Right ventricle myocardium inferior (tissue), 1 donor: ENCODE data around the gene NUDT15. TPM values are rescaled to one million over a fixed set of nuclear protein-coding genes. Genes with fewer than 3 reads are reported as not detected.
"Not testable (repeated sequence)": the region's sequence is repeated elsewhere in the genome, so short reads cannot be mapped to it uniquely, and the experiment has no call there.

ENCODE experiments used
- ATAC-seq: fragments of 200-7000 bp; cut with Tn5 transposase; one replicate; pipeline ENCODE4 v1.9.1; 2020; ENCODE audit warnings: mild to moderate bottlenecking, moderate library complexity
- DNase-seq: peaks from one replicate; pipeline ENCODE4 v3.0.0; 2021; ENCODE audit errors: missing footprints
- intact Hi-C: fragments of 100-400 bp; cut with DNase I; formaldehyde crosslinking; loops from one replicate; pipeline ENCODE4 v1.11.0; 2022
- total RNA-seq: library from RNA; stranded (reverse); fragmentation: NEBNext Ultra II Directional; extraction: Animal tissue kit (Norgen Biotek cat#: 25700); gene quantifications from one replicate; pipeline ENCODE4 v1.2.1, GENCODE V29; 2021
- donor health status: DM: no; HTN: yes; CAD: no; lungs with severe emphysema.

The NUDT15 gene
- total RNA-seq, 1 donor from 2014 or later, result 12.1 TPM

DNA sequence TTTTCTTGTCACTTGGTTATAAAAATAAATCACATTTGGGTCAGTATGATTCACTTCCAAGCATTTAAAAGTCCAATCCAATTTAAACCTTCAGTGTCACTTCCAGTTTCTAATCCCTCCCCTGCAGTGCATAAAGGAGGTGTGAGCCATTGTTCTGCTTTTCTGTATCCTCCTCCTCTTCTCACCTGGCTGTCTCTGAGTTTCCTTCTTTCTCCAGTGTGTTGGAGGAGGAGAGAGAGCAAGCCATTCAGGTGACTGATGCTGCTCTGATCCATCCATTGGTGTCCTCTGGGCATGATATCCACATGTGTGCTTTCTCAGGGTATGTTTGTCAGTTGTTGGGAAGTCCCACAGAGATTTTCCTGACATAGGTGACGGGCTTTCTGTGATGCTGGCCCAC, 1.2 kb downstream of the NUDT15 start:
- DNase-seq, result no peak
- intact Hi-C loops, result loop anchor here (5.0 kb wide), 1 partner anchor 194 kb away; the partner anchor contains the start of gene ITM2B
- no peak for ATAC-seq

DNA sequence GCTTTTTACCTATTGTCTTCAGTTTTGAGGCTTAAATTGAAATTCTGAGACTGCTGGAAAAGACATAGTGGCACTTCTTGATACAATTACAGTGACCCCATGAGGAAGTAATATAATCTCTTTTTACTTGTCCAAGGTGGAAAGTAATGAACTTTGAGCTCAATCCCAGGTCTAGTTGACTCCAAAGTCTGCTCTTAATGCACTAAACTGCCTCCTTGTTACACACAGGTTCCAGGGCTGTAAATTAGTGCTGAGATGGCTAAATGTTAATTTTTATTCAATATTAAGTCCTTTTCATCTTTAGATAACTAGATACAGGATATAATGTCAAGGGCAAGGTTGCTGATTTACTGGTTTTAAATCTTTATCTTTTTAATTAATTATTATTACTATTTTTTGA, 2.5 kb downstream of the NUDT15 start:
- intact Hi-C loops, result no loop called here
- ATAC-seq, result no peak
- DNase-seq, result no peak

DNA sequence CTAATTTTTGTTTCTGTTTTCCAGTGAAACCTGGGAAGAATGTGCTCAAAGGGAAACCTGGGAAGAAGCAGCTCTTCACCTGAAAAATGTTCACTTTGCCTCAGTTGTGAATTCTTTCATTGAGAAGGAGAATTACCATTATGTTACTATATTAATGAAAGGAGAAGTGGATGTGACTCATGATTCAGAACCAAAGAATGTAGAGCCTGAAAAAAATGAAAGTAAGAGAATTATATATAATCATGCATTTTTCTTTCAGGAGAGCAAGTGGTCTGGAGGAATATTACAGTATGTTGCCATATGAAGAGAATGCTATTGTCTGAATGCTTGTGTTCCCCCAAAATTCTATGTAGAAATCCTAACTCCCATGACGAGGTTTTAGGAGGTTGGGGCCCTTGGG, 3.4 kb downstream of the NUDT15 start:
- intact Hi-C loops, result no loop called here
- no peak for DNase-seq
- ATAC-seq, result no peak

DNA sequence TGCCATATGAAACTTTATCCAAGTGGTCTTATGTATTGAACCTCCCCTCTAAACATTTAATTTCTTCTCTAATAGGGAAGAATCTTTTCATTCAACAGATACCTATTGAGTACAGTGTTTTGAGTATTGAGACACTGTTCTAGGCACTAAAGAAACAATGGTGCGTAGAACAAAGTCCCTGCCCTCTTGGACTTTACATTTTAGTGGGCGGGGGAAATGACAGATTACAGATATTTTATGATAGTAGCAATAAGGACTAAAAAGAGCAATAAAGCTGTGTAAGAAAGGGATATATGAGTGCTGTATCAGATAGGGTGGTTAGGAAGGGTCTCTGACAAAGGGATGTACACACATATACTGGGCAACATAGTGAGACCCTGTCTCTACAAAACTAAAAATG, 5.4 kb downstream of the NUDT15 start:
- intact Hi-C loops, result no loop called here
- no peak for ATAC-seq
- no peak for DNase-seq

DNA sequence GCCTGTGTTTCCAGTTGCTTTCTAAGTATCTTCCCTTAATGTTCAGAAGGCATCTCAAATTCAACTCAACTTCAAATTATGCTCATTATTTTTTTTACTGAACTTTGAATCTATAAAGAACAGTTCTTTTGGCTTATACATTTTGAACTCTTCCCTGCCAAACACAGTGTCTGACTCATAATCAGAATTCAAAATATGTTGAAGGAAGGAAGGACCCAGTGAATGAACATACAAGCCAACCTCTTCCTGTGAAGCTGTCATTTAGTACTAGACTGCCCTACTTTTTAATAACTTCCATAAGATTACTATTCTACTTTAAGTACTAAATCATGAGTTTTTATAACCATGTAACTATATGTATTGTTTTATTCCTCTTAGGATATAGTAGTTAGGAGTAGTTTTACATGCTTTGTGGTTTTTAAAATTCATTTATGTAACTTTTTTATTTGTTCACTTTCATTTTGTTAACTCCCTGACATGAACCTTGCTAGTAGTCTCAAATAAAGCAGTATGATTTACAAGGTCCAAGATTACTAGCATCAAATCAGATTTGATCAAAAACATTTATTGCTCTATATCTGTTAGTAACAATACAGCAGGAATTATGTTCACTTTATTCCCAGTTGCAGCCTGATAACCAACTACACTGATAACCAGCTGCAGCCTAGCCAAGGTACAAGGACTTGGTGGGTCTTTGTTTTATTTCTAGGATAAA, 6.4 kb downstream of the NUDT15 start:
- DNase-seq (no peak), ATAC-seq (no peak)
- intact Hi-C loops, result no loop called here

DNA sequence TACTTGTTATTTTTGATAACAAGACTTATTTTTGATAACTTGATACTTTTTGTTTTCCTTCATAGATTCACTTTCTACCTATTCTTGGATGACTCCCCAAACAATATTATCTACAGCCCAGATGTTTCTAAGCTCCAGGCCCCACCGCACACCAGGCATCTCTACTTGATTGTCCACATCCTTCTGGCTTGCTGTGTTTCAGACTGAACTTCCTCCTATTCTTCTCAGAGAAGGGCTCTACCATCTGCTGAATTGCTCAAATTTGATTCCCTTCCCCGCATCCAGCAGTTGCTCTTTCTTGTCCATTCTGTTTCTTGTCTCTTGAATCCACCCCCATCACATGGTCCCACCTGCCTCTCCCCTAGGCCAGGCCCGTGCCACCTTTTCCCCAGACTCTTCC, 13.0 kb downstream of the NUDT15 start:
- no peak for DNase-seq
- ATAC-seq, result no peak
- intact Hi-C loops, result no loop called here

DNA sequence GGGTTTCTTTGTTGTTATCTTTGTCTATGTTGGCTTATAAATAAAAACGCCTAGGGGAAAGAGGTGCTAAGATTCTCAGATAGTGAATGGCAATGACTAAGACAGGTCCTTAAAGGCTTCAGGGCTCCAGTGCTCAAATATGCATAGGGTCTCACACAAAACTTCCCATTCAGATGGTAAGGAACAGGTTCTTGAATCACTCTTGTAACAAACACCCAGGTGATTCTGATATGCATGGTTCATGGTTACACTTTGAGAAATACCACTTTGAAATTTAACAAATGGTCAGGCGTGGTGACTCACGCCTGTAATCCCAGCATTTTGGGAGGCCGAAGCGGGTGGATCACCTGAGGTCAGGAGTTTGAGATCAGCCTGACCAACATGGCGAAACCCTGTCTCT, 17.1 kb downstream of the NUDT15 start:
- intact Hi-C loops, result no loop called here
- no peak for ATAC-seq
- no peak for DNase-seq

DNA sequence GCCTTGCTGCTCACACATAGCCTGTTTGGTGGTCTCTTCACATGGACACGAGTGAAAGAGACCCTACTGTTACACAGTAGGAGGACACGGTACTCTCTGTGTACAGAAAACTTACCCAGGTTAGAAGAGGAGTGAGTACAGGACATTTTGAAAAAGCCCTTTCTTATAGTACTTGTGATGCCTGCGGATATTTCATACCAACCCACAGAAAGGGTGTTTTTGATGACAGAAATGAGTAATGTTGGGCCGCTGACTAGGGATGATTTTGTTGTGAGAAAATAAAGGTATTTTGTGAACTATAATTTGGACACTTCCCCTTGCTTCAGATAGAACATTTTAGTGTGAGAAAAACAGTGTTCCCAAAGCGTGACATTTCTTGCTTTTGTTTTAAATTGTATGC, 18.2 kb downstream of the NUDT15 start:
- ATAC-seq, result no peak
- intact Hi-C loops, result no loop called here

DNA sequence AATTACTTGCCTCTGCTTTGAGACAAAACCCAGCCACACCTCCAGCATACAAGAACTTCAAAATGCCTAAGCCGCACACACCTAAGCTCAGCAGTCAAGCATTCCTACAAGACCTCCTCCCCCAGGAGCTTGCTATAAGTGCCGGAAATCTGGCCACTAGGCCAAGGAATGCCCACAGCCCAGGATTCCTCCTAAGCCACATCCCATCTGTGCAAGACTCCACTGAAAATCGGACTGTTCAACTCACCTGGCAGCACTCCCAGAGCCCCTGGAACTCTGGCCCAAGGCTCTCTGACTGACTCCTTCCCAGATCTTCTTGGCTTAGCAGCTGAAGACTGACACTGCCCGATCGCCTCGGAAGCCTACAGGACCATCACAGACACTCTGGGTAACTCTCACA, 21.0 kb downstream of the NUDT15 start:
- intact Hi-C loops, result not testable (repeated sequence)

More for the DNA sequence above, 18.2 kb downstream of the NUDT15 start:
- no peak for DNase-seq

DNA sequence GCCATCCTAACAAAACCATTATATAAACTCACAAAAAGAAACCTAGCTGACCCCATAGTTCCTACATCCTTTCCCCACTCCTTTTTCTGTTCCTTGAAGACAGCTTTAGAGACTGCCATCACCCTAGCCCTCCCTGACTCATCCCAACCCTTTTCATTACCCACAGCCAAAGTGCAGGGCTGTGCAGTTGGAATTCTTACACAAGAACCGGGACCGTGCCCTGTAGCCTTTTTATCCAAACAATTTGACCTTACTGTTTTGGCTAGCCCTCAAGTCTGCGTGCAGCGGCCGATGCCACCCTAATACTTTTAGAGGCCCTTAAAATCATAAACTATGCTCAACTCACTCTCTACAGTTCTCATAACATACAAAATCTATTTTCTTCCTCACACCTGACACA, 22.4 kb downstream of the NUDT15 start:
- DNase-seq, ATAC-seq, intact Hi-C loops: not testable (repeated sequence)

More for the DNA sequence above, 21.0 kb downstream of the NUDT15 start:
- not testable (repeated sequence) for DNase-seq, ATAC-seq

DNA sequence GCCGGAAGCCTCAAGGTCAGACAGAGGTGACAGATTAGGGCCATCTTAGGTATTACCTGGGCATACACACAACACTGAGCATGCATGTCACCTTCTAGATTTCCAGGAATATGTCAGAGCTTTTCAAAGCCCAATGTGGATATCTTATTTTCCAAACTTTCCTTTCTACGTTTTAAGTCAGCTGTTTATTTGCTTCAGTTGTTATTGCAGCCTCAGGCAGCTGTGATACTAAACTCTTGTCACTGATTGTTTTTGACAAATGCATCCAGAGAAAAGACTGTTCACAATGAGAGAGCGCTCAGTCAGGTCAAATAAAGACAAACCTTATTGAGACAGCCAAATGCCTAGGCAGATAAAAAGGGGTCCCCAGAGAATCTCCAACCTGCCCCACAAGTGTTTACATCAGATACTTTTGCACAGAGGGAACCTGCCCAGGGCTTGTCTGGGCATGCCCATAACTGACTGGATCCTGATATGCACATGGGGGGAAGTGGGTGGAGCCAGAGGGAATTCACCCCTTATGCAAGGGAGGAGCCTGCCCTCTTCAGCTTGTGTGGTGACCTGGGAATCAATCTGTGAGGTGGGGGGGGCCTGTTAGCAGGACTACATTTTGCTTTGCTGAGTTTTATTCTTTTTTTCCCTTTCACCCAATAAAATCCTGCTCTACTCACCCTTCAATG, 28.9 kb downstream of the NUDT15 start:
- intact Hi-C loops, result no loop called here
- DNase-seq, result no peak
- ATAC-seq, result no peak

DNA sequence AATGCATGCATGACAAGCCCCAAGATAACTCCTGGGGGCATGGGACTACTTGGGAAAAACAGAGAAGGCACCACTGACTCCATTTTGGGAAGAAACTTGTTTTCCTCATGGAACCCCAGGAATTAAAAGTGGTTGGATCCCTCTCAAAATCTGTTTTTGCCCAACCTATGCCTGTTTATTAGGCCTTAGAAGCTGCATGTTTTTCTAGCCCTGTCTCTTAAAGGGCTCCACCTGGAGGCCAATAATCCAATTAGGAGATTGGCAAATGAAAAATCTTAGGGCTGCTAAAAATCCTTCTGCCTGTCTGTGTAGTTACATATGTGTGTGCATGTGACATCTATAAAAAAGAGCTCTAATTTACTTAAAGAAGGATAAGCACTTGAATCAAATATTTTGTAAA, 30.5 kb downstream of the NUDT15 start:
- no peak for ATAC-seq
- intact Hi-C loops, result no loop called here
- DNase-seq, result no peak

DNA sequence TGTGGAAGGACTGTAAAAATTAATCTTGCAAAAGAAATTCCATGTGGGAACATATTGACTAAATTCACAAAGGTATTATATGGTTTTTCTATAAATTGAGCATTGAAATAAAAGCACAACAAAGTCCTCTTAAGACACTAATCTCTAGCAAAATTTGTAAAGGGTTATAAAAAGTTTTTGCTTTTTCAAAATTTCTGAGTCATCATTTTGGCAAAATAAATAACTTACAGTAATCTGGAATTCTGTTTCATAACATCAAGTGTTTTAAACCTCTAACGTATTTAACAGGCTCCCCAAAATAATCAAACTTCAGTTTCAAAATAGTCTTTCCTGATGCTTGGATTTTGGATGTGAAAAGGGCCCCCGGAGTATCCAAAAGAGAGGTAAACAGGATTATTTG, 31.4 kb downstream of the NUDT15 start:
- no peak for ATAC-seq
- intact Hi-C loops, result no loop called here
- no peak for DNase-seq

DNA sequence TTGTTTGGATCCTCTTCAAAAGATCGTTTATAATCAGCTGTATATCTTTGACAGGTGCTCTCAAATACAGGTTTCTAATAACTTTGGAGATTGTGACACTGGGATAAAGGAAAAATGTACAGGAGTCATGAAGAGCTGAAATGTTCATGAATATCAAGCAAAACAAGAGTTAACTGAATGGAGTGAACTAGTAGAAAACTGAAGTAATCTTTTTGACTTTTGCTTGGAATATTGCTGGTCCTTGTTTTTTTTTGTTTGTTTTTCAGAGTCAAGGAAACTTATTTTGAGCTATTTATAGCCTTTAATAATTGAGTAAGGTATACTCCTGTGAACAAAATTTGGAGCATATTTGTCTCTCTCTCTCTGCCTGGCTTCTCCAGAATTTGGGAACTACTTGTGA, 32.0 kb downstream of the NUDT15 start:
- intact Hi-C loops, result no loop called here
- ATAC-seq (no peak), DNase-seq (no peak)

DNA sequence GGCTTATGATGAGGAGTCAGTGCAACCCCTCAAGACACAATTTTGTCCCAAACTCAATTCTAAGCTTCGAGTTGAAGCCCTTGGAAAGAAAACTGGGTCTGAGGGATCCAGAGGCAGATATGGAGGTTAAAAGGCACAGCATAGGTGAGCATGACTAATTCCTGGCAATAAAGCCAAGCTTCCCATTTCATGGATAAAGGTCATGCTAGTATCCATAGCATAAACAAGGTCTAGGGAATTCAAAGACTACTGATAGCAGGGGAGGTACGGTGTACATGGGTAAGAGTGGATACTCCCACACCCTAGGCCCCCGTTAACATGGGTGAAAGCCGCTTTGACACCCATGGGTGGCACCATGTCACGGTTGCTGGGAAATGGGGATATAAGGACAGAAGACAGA, 33.4 kb downstream of the NUDT15 start:
- ATAC-seq, result no peak
- intact Hi-C loops, result no loop called here
- DNase-seq, result no peak

DNA sequence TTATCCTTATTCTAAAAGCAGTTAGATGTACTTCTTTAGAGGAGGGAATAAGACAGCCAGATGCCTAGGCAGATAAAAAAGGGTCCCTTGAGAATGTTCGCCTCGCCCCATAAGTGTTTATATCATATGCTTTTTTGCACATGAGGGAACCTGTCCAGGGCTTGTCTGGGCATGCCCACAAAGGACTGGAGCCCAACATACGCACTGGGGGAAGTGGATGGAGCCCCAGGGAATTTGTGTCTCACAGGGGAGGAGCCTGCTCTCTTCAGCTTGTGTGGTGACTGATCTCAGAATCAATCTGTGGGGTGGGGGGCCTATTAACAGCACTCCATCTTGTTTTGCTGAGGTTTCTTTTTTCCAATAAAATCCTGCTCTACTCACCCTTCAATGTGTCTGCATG, 34.8 kb downstream of the NUDT15 start:
- intact Hi-C loops, result no loop called here

DNA sequence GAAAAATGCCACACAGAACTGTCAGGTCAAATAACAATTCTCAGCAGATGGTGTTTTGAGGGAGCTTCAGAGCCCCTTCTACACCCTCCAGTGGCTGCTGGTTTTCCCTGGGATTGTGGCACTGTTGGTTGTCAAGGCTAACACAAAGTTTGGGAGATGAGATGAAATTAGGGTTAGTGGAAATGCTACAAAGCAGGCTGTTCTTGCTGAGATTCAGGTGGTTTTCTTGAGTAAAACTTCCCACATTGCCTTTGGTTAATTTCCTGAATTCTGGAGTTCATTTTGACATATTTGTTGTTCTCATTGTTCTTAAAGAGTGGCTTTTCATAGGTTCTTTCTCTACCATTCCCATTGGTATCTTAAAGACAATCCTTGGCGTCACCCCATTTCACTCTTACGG, 35.3 kb downstream of the NUDT15 start:
- ATAC-seq, result no peak
- intact Hi-C loops, result no loop called here
- no peak for DNase-seq

More for the DNA sequence above, 34.8 kb downstream of the NUDT15 start:
- DNase-seq (no peak), ATAC-seq (no peak)

DNA sequence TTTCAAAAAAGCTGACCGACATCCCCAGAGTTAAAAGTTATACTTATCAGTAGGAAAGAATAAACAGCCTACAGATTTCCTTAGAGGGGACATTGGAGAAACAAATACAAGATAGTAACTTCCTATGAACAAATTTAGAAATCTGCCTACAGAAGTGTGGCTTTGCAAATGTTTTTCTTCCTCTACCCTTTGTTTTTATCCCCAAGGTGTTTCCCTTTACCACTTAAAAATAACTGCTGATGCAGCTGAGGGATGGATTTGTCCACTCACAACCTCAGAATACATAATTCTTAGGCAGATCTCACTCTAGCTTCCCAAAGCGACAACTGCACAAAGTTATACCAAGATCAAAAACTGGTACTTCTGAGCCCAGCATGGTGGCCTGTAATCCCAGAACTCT, 36.5 kb downstream of the NUDT15 start:
- intact Hi-C loops, result no loop called here
- ATAC-seq (no peak), DNase-seq (no peak)

DNA sequence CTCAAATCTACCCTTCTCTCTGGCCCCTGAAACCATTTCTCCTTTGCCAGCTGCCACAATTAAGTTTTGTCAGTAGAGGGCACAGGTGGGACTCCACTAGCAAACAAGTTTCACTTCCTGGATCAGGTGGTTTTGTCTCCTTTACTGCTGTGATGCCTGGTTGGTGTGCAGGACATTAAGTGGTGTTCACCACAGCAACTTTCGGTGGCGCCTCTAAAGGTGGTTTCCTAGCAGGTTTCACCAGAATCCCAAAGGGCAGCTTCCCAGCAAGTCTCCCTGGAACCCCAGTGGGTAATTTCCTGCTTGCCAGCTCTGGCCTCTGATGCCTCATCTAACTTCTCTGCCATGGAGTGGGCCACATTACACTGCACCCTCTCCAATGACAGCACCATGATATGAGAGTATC, 40.7 kb downstream of the NUDT15 start:
- no peak for ATAC-seq

DNA sequence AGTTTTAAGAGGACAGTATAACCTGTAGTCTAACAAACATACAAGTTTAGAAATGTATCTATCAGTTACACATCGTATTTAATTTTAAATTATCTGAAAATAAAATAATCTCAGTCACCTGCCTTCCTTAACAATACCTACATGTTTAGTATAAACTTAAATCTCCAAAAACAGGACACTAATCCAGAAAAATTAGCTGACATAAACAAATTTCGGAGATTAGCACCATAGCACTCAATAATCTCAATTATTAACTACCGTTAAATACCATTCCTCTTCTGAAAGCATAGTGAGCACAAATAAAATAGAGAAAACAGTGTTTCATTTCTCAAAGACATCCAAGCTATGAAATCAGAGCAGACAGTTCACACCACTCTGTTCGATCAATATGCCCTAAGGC, 44.2 kb downstream of the NUDT15 start:
- no peak for DNase-seq
- intact Hi-C loops, result no loop called here
- ATAC-seq, result no peak

More for the DNA sequence above, 40.7 kb downstream of the NUDT15 start:
- intact Hi-C loops, result no loop called here
- no peak for DNase-seq

DNA sequence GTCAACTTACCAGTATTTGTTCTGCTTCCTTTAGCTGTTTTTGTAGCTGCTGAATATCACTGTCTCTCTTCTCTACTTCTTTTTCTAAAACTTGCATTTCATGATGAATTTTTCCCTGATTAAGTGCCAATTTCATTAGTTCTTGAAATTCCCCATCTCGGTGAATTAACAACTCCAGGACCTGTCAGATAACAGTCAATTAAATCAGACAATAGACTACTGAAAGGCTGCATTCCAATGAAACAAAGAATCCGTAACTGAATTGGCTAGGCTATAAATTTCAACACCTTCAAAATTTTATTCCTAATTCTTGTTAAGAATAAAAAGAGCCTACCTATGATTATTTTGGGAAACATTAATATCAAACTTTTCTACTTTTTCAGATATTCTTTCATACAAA, 48.7 kb downstream of the NUDT15 start:
- no peak for DNase-seq
- no peak for ATAC-seq
- intact Hi-C loops, result no loop called here
